T-helper 1 cell (primary cell): ENCODE measurements around the gene ETDC.
A peak's percentile ranks its signal among the peaks of the same experiment; 100 is the strongest.
"Not testable (repeated sequence)": the region's sequence is repeated elsewhere in the genome, so short reads cannot be mapped to it uniquely, and the experiment has no call there.

Experiments used
- DNase-seq, 5 donors: peaks; one replicate each; pipeline ENCODE4 v3.0.0-alpha.2; 2012 to 2020
- total RNA-seq, 4 donors: gene quantifications; one replicate each; lab custom pipeline; 2026; lab: John Stamatoyannopoulos, UW

The ETDC gene
- 0 reads per million in 4 donors for total RNA-seq

DNA sequence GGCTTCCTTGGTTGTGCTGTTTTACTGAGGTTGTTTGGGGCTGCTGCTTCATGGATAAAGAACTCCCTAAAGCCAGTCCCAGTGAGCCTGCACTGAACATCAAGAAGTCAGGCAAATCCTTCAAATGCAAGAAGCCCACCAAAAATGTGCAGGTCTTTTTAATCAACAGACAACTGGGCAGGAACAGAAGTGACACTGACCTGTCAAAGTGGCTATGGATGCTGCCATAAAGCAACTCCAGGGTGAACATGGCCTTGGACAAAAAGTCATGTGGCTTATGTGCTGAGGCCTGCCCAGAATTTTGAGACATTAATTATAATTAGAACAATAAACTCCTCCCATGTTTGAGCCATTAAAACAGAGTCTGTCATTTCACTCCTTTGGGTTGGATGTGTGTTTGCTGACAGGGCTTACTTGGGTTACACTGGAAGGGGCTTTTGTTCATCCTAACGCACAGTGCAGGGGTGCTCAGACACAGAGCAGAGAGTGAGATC lies at the start of gene ETDC:
Gene ETDC, plus strand, starts transcription at position 51 of the 494 bp plus-strand sequence. Its CDS starts 0 bp downstream, at position 51.
- DNase-seq: no peak

GRCh38 chrX:135260976-135261375 lies 48.3 kb upstream of the ETDC start:
- DNase-seq: peak in 1 of 5 donors; percentile 34

DNA sequence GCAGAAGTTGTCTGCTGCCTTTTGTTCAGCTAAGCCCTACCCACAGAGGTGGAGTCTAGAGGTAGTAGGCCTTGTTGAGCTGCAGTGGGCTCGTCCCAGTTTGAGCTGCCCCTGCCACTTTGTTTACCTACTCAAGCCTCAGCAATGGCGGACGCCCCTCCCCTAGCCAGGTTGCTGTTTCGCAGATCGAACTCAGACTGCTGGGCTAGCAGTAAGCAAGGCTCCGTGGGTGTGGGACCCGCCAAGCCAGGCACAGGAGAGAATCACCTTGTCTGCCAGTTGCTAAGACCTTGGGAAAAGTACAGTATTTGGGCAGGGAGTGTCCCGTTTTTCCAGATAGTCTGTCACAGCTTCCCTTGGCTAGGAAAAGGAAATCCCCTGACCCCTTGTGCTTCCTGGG lies 45.9 kb upstream of the ETDC start:
- not testable (repeated sequence) for DNase-seq

DNA sequence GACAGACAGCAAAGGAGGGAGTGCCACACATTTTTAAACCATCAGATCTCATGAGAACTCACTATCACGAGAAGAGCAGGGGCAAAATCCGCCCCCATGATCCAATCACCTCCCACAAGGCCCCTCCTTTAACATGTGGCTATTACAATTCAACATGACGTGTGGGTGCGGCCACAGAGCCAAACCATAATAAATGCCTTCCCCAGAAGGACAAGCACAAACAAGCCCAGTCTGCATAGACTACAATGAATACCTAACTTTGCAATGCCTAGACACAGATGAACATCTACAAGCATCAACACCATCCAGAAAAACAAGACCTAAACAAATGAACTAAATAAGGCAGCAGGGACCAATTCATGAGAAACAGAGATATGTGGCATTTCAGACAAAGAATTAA lies 45.1 kb upstream of the ETDC start:
- no peak for DNase-seq

DNA sequence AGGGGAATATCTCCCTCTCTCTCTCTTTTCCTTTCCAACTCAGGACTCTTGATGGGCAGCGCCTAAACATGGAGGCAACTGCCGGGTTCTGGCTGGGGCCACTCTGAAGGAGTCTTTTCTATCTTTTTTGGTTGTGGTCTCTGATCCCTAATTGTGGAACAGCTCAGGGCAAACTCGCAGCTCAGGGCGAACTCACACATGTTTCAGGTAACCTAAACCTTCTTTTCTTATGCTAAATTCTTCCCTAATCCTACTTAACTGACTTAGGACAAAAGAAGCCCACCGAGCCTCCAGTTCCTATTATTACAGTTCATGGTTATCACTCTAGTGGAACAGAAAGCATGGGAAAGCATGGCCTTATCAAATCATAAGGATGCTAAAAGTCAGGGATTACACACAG lies 36.1 kb upstream of the ETDC start:
- DNase-seq: no peak

DNA sequence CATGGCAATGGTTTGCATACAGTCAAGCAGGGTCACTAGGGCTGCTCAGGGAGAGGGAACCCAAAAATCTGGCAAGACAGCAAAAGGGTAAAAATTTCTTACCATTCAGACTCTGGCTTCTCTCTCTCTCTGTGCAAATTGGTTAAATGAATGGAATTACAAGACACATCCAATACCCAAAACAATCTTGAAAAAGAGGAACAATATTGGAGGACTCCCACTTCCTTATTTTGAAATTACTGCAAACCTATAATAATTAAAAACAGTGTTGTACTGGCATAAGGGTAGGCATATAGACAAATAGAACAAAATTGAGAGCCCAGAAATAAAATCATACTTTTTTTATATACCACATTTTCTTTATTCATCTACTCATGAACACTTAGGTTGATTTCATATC lies 33.3 kb upstream of the ETDC start:
- DNase-seq: no peak

DNA sequence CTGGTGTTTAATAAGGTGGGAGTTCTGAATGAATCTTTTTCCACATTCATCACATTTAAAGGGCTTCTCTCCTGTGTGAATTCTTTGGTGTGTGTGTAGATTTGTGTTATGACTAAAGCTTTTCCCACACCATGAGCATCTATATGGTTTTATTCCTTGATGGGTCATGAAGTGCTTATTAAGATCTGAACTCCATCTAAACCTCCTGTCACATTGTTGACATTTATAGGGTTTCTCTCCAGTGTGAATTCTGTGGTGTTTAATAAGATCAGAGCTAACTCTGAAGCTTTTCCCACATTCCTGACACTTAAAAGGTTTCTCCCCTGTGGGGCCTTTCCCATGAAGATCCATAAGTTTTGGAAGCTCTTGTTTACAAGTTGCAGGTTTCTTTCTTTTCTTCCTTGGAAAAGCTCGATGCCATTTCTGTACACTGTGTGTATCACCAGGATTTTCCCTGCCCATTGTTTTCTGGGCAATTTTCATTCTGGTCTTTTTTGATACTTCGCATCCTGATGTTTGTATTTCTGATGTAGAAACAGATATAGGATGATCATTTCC lies 21.9 kb upstream of the ETDC start:
- DNase-seq: no peak

- peak; percentile 14 to 73 (median 41) for DNase-seq
Observed at GRCh38 chrX:135295238-135295943, 13.9 kb upstream of the ETDC start.

DNA sequence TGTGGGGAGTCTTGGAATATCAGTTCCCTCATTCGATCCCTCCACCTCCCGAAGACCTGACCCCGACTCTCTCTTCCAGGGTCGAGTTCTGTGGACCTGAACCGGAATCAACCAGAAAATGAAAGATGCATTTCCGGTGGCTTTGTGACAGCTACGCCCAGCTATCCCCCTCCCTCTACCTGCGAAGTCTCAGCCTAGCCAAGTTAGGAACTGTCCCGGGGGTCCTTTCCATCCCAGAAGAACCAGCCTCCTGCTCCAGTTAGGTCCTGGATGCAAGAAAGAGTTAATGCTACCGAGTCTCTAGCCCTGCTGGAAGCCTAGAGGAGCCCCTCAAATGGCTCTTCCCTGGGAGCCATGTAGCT lies 13.4 kb upstream of the ETDC start:
- no peak for DNase-seq

DNA sequence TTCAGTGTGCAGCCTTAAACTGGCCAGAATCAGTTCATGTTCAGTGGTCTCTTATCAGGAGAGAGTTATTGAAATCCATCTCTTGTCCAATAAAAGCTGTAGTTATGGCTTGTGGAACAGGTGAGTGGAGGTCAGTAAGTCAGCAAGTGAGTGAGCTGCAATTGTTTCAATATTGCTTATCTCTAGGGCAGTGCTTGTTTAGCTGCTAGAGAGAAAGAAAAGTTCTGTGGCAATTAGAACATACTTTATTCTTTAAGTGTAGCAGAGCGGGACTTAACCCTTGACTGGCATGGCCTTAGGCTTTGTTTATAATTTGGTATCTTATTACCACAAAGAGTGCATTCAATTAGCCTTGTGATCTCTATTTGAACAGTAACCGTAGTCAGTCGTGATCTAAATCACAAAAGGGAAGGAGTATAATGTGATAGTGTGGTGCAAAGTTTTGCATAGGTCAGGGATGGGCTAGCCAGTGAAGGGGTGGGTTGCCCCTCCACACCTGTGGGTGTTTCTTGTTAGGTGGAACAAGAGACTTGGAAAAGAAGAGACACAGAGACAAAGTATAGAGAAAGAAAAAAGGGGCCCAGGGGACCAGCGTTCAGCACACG lies 6.9 kb upstream of the ETDC start:
- no peak for DNase-seq

DNA sequence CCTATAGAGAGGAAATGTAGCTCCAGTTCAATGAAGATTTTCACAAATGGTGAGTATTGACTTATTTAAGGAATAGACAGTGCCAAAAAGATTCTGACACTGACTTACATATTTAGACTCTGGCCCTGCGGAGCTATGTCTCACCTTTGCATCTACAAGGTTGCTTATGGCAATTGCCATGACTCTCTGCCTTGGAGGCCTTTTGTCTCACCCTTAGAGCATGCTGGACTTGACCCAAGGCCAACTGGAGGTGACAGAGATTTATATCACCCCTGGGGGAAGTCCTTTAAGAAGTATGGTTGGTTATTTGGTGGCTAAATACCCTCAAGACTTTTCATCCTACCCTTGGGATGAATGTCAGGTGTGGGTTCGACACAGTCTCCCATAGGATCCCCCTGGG lies 4.5 kb upstream of the ETDC start:
- DNase-seq: no peak

DNA sequence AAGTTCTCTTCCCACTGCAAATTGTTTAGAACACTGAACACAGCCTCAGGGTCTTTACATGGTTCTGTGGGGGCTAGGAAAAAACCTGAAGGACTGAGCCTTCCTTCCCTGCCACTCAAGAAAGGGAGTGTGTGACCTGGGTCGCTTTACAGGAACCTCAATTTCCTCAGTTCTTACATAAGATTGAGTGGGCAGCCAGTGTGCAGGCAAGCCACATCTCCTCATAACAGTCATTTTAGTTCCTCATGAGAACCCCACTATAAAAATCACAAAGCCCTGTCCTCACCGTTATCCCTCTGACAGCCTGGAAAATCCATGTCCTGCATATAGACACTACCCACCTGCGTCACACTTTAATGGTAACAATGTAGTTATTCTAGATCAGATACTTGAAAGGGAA lies 2.1 kb upstream of the ETDC start:
- DNase-seq: no peak

DNA sequence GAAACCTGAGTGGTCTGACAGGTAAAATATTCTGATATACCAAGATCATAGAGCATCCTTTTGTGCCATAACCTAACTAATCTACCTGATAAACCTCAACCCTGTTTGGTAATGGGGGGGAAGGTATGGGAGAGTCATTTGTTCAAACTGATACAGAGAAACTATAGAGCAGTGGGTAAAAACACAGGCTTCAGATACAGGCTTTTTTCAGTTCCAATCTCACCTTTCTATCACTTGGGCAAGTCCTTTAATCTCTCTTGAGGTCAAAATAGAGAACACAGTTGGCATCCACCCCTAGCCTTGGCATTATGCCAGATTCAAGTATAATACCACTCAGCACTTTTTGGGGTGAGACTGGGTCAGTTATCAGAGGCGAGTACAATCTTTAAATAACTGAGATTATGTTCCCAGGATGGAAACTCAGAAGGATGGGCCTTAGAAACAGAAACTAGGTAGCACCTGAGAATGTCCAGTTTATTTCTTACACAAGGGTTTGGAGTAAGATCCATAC lies 880 bp upstream of the ETDC start:
- DNase-seq: no peak

- DNase-seq: no peak
Observed at GRCh38 chrX:135315864-135316263, 6.6 kb downstream of the ETDC start.

GRCh38 chrX:135324463-135324862 lies 15.2 kb downstream of the ETDC start:
- DNase-seq: no peak

DNA sequence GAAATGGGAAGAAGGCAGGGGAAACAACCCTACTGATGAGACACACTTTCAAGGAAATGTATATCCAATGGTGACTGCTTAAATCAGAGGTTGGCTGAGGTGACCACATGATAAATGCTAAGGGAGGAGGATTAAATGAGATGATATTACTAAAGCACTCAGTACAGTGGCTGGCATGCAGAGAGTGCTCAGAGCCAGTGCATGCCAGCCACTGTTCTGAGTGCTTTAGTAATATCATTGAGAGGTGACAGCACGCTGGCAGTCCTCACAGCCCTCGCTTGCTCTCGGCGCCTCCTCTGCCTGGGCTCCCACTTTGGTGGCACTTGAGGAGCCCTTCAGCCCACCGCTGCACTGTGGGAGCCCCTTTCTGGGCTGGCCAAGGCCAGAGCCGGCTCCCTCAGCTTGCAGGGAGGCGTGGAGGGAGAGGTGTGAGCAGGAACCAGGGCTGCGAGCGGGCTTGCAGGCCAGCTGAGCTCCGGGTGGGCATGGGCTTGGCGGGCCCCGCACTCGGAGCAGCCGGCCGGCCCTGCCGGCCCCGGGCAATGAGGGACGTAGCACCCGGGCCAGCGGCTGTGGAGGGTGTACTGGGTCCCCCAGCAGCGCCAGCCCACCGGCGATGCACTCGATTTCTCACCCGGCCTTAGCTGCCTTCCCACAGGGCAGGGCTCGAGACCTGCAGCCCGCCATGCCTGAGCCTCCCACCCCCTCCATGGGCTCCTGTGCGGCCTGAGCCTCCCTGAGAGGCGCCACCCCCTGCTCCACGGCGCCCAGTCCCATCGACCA lies 15.9 kb downstream of the ETDC start:
- not testable (repeated sequence) for DNase-seq

GRCh38 chrX:135327299-135327698 lies 18.0 kb downstream of the ETDC start:
- no peak for DNase-seq

DNA sequence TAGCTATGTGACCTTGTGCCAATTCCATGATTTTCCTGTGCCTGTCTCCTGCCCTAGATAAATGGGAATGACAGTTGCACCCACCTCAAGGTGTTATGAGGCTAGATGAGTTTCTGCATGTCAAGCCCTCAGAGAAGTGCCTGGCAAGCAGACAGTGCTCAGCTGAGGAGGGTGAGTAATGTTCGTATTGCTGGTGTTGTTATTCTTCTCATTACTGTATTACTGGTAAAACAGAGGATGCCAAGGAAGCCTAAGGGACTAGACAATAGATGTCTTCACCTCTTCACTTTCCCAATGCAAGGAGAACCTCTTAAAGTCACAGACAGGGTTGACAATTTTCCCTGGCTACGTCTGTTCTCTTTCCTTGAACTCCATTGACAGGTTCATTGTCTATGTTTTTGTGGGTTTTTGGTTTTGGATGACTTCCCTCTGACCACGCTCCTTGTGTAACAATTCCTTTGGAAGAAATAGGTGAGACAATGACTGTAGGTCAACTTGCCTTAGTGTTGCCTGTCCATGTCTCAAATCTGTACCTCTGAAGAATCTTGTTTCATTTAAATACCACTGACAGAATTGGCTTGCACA lies 19.2 kb downstream of the ETDC start:
- no peak for DNase-seq

DNA sequence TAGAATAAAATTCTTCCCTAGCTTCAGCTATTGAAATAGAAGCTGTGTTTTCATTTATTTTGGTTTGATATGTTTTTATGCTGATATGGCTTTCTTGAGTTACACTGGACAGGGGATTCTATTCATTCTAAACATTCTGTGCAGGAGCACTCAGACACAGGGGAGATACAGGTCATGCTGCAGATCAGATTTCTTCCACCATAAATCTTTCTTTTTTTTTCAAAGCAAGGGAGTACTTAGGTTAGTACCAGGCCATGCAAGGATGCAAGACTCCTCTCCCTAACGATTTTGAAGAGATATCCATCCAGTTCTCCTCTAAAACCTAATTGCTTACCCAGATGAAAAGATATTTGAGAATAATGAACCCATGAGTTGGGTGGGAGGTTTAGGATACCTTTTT lies 21.4 kb downstream of the ETDC start:
- DNase-seq: no peak

- no peak for DNase-seq
Observed at GRCh38 chrX:135331525-135331924, 22.2 kb downstream of the ETDC start.

DNA sequence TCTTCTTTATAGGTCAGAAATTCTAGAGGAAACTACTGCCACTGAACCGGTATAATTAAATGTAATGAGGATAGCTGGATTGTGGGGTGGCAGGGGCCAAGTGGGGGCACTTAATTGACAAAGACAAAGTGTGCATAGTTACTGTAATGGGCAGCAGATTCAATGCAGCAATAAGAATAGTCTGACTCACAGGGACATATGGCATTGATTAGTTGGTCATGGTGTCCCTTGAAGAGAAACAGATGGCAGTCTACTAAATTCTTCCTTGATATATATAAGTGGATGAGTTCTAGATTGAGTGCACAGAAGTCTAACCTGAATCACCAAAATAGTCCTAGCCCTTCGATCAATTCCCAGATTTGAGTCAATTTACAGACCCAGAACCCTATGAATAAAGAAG lies 31.6 kb downstream of the ETDC start:
- no peak for DNase-seq

DNA sequence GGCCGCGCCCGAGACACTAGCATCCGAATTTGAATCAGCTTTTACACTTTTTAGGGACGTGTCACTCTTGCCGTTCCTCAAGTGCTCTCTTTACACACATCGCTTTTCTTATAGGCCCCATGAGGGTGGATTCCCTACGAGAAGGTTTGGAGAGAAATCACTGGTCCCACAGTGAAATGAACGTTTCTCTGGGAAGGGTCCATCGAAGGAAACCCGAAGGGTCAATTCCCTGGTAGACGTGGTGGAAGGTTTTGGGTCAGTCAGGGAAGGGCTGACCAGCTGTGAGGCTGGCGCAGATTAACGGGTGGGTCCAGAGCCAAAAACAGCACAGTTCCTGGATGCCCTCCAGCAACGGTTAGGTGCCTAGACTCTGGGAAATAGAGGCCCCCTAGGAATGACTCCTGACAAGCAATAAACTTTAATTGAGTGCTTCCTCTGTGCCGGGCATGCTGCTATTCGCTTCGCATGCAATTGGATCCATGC lies 35.9 kb downstream of the ETDC start:
- DNase-seq: no peak

DNA sequence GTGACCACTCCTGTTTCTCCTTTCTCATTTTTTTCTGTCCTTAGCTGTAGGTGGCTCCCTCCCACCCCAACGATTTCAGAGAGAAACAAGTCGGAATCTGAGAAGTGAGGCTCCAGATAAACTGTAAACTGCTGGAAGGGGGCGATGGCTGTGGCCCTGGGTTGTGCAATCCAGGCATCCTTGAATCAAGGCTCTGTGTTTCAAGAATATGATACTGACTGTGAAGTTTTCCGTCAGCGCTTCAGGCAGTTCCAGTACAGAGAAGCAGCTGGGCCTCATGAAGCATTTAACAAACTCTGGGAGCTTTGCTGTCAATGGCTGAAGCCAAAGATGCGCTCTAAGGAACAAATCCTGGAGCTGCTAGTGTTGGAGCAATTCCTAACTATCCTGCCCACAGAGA lies 37.7 kb downstream of the ETDC start:
- no peak for DNase-seq
